PC-9 (cell line): ENCODE data around the gene DSG1. TPM values are rescaled to one million over a fixed set of nuclear protein-coding genes. Genes with fewer than 3 reads are reported as not detected.

Experiments used
- BruUV-seq: library from RNA; stranded (reverse); fragments of 400-500 nt; replicated peaks from 2 replicates; lab custom pipeline; 2021; lab: Mats Ljungman, UMichigan
- CTCF ChIA-PET: fragments of 300-600 bp; sonication (Branson Sonifier 250); formaldehyde crosslinking; loops from one replicate; lab custom pipeline; 2022; ENCODE audit warnings: antibody characterized with exemption; lab: Charles Lee
- POLR2A ChIA-PET: fragments of 300-600 bp; sonication (Branson Sonifier 250); formaldehyde crosslinking; loops from one replicate; lab custom pipeline; 2022; ENCODE audit warnings: antibody characterized with exemption; ENCODE audit not compliant: unreplicated experiment; lab: Charles Lee
- DNase-seq, 2 experiments: peaks; one replicate each; pipeline versions ENCODE4 v3.0.0 to v3.0.0-alpha.2; 2015 to 2022; ENCODE audit warnings: mixed read lengths in 1 of 2
- H2AFZ ChIP-seq: fragments of 200-600 bp; sonication (generic); 2 replicates; pipeline ENCODE4 v1.8.1; 2017; ENCODE audit warnings: antibody characterized with exemption
- H3F3A ChIP-seq: fragments of 200-600 bp; sonication (generic); 2 replicates; pipeline ENCODE4 v1.8.1; 2017; ENCODE audit warnings: antibody characterized with exemption, mild to moderate bottlenecking, low read depth; ENCODE audit not compliant: insufficient read depth
- H3K27ac ChIP-seq: fragments of 200-600 bp; sonication (generic); 2 replicates; pipeline ENCODE4 v1.6.1; 2016; ENCODE audit warnings: mixed run types
- H3K27me3 ChIP-seq: fragments of 200-600 bp; sonication (generic); 2 replicates; pipeline ENCODE4 v1.6.1; 2016; ENCODE audit warnings: low read depth, mixed run types; ENCODE audit not compliant: insufficient read depth
- H3K36me3 ChIP-seq: fragments of 200-600 bp; sonication (generic); 2 replicates; pipeline ENCODE4 v1.6.1; 2016; ENCODE audit warnings: low read depth, mixed run types
- H3K4me1 ChIP-seq: fragments of 200-600 bp; sonication (generic); replicated peaks from 2 replicates; pipeline ENCODE4 v1.6.1; 2016; ENCODE audit warnings: mixed run types; ENCODE audit not compliant: insufficient read depth
- H3K4me2 ChIP-seq: fragments of 200-600 bp; sonication (generic); 2 replicates; pipeline ENCODE4 v1.6.1; 2017; ENCODE audit warnings: mixed run types
- H3K4me3 ChIP-seq: fragments of 200-600 bp; sonication (generic); 2 replicates; pipeline ENCODE4 v1.6.1; 2016; ENCODE audit warnings: mixed run types
- H3K79me2 ChIP-seq: fragments of 200-600 bp; sonication (generic); 2 replicates; pipeline ENCODE4 v1.6.1; 2017; ENCODE audit warnings: low read depth, mixed run types
- H3K9me2 ChIP-seq: fragments of 200-600 bp; sonication (generic); 2 replicates; pipeline ENCODE4 v1.8.1; 2017; ENCODE audit warnings: mild to moderate bottlenecking; ENCODE audit not compliant: insufficient read depth
- H3K9me3 ChIP-seq: fragments of 200-600 bp; sonication (generic); 2 replicates; pipeline ENCODE4 v1.8.1; 2016; ENCODE audit warnings: low read depth; ENCODE audit not compliant: insufficient read depth
- H4K20me1 ChIP-seq: fragments of 200-600 bp; sonication (generic); 2 replicates; pipeline ENCODE4 v1.8.1; 2017; ENCODE audit not compliant: insufficient read depth
- EZH2 ChIP-seq: fragments of 200-600 bp; sonication (generic); IDR thresholded peaks from 2 replicates; pipeline ENCODE4 v1.8.0; 2017; ENCODE audit warnings: antibody characterized with exemption, low read depth
- intact Hi-C: fragments of 100-400 bp; cut with micrococcal nuclease; formaldehyde crosslinking; loops from one replicate; pipeline ENCODE4 v1.10.0; 2022; ENCODE audit not compliant: unreplicated experiment
- total RNA-seq: library from RNA; stranded (reverse); gene quantifications from 2 replicates; pipeline ENCODE4 v1.2.3, GENCODE V29; 2021
- TF ChIP-seq, protein P1 (sequence below): fragments of 200-600 bp; sonication (generic); conservative IDR thresholded peaks from 2 replicates; pipeline ENCODE4 v1.6.1; 2017; ENCODE audit warnings: mixed run types, antibody characterized with exemption, mild to moderate bottlenecking, moderate library complexity

Gene DSG1
- total RNA-seq, 1 experiment from 2014 or later, result not detected

GRCh38 chr18:31354990-31355389 is 37.0 kb downstream of the DSG1 start:
- POLR2A ChIA-PET, result no interaction called here
- BruUV-seq, result no TSS peak

DNA sequence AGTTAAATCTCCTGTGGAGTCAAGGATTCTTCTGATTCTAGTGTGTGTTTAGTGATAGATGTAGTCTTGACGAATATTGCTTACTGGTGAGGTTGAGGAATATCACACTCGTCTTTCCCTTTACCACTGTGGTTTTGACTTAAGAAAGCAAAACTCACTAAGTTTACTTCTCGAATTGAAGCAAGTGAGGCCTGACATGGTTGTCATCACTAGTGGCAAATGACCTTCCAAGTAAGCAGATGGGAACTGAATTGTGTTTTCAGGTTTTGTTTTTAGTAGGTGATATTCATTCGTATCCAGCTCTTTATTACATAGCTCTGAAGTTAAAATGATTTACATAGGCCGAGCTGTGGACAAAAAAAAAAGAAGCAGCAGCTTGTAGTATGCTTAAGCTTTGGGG is 38.1 kb downstream of the DSG1 start:
- TF ChIP-seq, protein P1, sequence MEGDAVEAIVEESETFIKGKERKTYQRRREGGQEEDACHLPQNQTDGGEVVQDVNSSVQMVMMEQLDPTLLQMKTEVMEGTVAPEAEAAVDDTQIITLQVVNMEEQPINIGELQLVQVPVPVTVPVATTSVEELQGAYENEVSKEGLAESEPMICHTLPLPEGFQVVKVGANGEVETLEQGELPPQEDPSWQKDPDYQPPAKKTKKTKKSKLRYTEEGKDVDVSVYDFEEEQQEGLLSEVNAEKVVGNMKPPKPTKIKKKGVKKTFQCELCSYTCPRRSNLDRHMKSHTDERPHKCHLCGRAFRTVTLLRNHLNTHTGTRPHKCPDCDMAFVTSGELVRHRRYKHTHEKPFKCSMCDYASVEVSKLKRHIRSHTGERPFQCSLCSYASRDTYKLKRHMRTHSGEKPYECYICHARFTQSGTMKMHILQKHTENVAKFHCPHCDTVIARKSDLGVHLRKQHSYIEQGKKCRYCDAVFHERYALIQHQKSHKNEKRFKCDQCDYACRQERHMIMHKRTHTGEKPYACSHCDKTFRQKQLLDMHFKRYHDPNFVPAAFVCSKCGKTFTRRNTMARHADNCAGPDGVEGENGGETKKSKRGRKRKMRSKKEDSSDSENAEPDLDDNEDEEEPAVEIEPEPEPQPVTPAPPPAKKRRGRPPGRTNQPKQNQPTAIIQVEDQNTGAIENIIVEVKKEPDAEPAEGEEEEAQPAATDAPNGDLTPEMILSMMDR, result no peak
- TF ChIP-seq EZH2, result no peak
- Histone ChIP-seq H3K79me2 (no peaks in the 10 kb centered on the region), H3K9me2 (no peaks in the 10 kb centered on the region), H3K9me3 (no peaks in the 10 kb centered on the region), H3K36me3 (no peaks in the 10 kb centered on the region), H2AFZ (no peak overlapping the region), H3K4me1 (no peaks in the 10 kb centered on the region), H4K20me1 (no peaks in the 10 kb centered on the region), H3K4me2 (no peak overlapping the region), H3F3A (no peaks in the 10 kb centered on the region), H3K4me3 (no peak overlapping the region), H3K27ac (no peak overlapping the region), H3K27me3 (no peaks in the 10 kb centered on the region)
- ChIA-PET CTCF (no interaction called here), POLR2A (no interaction called here)
- DNase-seq, result no peak
- intact Hi-C loops, result no loop called here
- BruUV-seq, result no TSS peak

More at GRCh38 chr18:31354990-31355389, 37.0 kb downstream of the DSG1 start:
- TF ChIP-seq, protein P1, result no peak
- TF ChIP-seq EZH2, result no peak
- Histone ChIP-seq H3K79me2 (no peaks in the 10 kb centered on the region), H2AFZ (no peak overlapping the region), H3K9me2 (no peaks in the 10 kb centered on the region), H3K4me3 (no peak overlapping the region), H3K27ac (no peak overlapping the region), H3K9me3 (no peaks in the 10 kb centered on the region), H3K27me3 (no peaks in the 10 kb centered on the region), H3F3A (no peaks in the 10 kb centered on the region), H4K20me1 (no peaks in the 10 kb centered on the region), H3K4me1 (no peaks in the 10 kb centered on the region), H3K36me3 (no peaks in the 10 kb centered on the region), H3K4me2 (no peak overlapping the region)
- intact Hi-C loops, result no loop called here
- CTCF ChIA-PET, result no interaction called here
- DNase-seq, result no peak

DNA sequence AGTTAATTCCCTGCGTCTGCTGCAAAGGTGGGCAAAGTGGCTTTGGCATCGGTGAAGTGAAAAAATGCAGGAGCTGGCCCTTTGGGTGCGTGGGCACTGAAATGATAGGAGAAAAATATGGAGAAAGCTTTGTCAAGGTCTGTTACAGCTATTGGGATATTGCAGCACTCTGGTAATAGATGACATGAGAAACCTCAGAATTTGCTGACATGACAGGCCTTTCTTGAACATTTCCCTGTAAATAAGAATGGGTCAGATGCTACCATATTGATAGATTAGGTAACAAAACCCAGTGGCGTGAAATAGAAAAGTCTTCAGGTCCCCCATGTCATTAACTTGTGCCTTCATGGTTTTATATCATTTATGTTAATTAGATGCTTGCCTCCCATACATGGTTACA is 46.2 kb downstream of the DSG1 start:
- Histone ChIP-seq H3K9me3 (no peaks in the 10 kb centered on the region), H3K4me3 (no peak overlapping the region), H3K4me1 (no peaks in the 10 kb centered on the region), H3K79me2 (no peaks in the 10 kb centered on the region), H3K36me3 (no peaks in the 10 kb centered on the region), H2AFZ (no peak overlapping the region), H3K4me2 (no peak overlapping the region), H4K20me1 (no peaks in the 10 kb centered on the region), H3K27ac (no peak overlapping the region), H3K9me2 (no peaks in the 10 kb centered on the region), H3K27me3 (no peaks in the 10 kb centered on the region), H3F3A (no peaks in the 10 kb centered on the region)
- ChIA-PET POLR2A (no interaction called here), CTCF (no interaction called here)
- TF ChIP-seq, protein P1, result no peak
- no peak for TF ChIP-seq EZH2
- DNase-seq, result no peak
- intact Hi-C loops, result no loop called here
- BruUV-seq, result no TSS peak
